B cell (primary cell): Measurements from ENCODE around the gene NCBP2L.

Source experiments
- EZH2 ChIP-seq: IDR thresholded peaks from 2 replicates; pipeline ENCODE4 v1.6.1; 2012; ENCODE audit warnings: borderline replicate concordance, low read depth, mild to moderate bottlenecking, moderate library complexity, low read length; ENCODE audit not compliant: insufficient read depth, poor library complexity, severe bottlenecking
- TF ChIP-seq, protein P1 (sequence below): fragments of 200-600 bp; IDR thresholded peaks from one replicate; pipeline ENCODE4 v1.8.0; 2022; ENCODE audit warnings: antibody characterized with exemption, mild to moderate bottlenecking

DNA sequence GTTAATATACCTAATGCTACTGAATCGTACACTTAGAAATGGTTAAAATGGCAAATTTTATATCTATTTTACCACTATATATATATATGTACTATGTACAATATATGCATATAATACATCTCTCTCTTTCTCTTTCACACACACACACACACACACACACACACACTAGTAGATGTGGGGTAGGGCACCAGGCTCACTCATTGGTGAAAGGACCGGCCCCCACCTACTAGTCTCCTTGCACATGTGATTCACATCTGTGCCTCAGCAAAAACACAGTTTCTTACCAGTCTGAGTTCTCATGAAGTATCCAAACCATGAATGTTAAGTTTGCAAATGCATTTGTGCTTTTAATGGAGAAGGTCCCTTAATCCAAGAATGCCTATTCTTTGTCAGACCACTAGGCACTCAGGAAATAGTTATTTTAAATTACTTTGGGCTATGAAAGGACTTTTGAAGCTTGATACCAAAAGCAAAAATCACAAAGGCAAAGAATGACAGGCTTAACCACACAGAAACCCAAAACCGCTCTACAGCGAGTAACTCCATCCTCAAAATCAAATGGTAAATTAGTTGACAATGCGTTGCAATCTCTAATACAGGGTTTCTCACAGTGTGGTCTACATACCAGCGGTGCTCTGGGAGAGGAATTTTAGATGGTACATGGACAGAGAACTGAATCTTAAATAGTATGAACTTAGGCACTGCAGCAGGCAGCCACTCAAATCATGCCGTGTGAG lies 7.8 kb upstream of the NCBP2L start:
- TF ChIP-seq, protein P1, sequence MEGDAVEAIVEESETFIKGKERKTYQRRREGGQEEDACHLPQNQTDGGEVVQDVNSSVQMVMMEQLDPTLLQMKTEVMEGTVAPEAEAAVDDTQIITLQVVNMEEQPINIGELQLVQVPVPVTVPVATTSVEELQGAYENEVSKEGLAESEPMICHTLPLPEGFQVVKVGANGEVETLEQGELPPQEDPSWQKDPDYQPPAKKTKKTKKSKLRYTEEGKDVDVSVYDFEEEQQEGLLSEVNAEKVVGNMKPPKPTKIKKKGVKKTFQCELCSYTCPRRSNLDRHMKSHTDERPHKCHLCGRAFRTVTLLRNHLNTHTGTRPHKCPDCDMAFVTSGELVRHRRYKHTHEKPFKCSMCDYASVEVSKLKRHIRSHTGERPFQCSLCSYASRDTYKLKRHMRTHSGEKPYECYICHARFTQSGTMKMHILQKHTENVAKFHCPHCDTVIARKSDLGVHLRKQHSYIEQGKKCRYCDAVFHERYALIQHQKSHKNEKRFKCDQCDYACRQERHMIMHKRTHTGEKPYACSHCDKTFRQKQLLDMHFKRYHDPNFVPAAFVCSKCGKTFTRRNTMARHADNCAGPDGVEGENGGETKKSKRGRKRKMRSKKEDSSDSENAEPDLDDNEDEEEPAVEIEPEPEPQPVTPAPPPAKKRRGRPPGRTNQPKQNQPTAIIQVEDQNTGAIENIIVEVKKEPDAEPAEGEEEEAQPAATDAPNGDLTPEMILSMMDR: no peak
- TF ChIP-seq EZH2: no peak
